Duodenal mucosa (tissue), 2 donors: ENCODE measurements around the gene TTC27.
"Not testable (repeated sequence)": the region's sequence is repeated elsewhere in the genome, so short reads cannot be mapped to it uniquely, and the experiment has no call there.

Experiments used
- H3K27ac ChIP-seq: one replicate; pipeline ENCODE4 v1.7.0; 2013; ENCODE audit warnings: low read depth, low read length
- H3K27me3 ChIP-seq, 2 donors: one replicate each; pipeline ENCODE4 v1.7.0; 2013; ENCODE audit warnings: low read length in 2 of 2, control low read depth in 1 of 2; ENCODE audit not compliant: insufficient read depth in 2 of 2, control insufficient read depth in 1 of 2
- H3K36me3 ChIP-seq, 2 donors: one replicate each; pipeline ENCODE4 v1.7.0; 2013; ENCODE audit warnings: low read length in 2 of 2, control low read depth in 1 of 2; ENCODE audit not compliant: insufficient read depth in 2 of 2, control insufficient read depth in 1 of 2
- H3K4me1 ChIP-seq, 2 donors: one replicate each; pipeline ENCODE4 v1.7.0; 2013; ENCODE audit warnings: low read length in 2 of 2, control low read depth in 1 of 2; ENCODE audit not compliant: insufficient read depth in 2 of 2, control insufficient read depth in 1 of 2
- H3K4me3 ChIP-seq, 2 donors: one replicate each; pipeline ENCODE4 v1.7.0; 2013; ENCODE audit warnings: low read length in 2 of 2, low read depth in 1 of 2
- H3K9ac ChIP-seq, 2 donors: one replicate each; pipeline ENCODE4 v1.7.0; 2013; ENCODE audit warnings: low read length in 2 of 2, low read depth in 1 of 2
- H3K9me3 ChIP-seq, 2 donors: one replicate each; pipeline ENCODE4 v1.7.0; 2013; ENCODE audit warnings: low read length in 2 of 2, control low read depth in 1 of 2; ENCODE audit not compliant: control insufficient read depth in 1 of 2

TTC27 gene

DNA sequence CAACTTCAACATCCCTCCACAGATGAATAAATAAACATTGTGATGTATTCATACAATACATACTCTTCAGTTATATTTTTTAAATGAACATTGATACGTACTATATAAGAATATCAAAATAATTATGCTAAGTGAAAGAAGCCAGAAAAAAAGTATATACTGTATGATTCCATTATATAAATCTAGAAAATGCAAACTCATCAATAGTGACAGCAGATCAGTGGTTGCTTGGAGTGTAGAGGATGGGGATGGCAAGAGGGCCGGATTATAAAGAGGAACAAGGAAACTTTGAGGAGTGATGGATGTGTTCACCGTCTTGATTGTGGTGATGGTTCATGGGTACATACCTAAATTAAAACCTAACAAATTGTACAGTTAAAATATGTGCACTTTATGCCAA is 3.0 kb upstream of the TTC27 start:
- peaks cover 11% of the 10 kb centered on the region in 2 donors for H3K4me1 ChIP-seq
- H3K27ac ChIP-seq = no peak overlapping the region
- no peaks in the 10 kb centered on the region for H3K27me3 ChIP-seq
- peaks cover 1 to 7% of the 10 kb centered on the region in 2 donors for H3K36me3 ChIP-seq
- H3K9ac ChIP-seq = no peak overlapping the region
- no peaks in the 10 kb centered on the region for H3K9me3 ChIP-seq
- H3K4me3 ChIP-seq = no peak overlapping the region

DNA sequence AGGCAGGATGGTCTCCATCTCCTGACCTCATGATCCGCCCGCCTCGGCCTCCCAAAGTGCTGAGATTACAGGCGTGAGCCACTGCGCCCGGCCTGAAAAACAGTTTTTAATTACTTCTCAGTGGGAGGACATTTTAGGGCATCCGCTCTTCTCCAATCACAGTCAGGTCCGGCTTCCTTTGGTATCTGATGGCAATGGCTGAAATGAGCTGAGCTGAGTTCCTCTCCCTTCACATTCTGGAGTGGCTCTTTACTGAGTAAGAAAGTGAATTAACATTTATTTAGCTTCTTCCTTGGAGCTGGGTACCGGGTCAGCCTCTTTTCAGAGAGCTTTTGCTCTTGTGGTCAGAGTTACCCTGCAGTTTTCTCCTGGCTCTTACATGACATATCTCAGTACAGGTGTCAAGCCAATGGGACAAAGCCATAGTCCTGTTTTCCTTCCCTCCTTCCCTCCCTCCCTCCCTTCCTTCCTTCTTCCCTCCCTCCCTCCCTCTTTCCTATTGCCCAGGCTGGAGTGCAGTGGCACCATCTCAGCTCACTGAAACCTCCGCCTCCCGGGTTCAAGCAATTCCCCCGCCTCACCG is 1.1 kb upstream of the TTC27 start:
- H3K9me3 ChIP-seq = no peaks in the 10 kb centered on the region
- peaks cover 11% of the 10 kb centered on the region in 2 donors for H3K4me1 ChIP-seq
- H3K4me3 ChIP-seq = peak overlapping the region in 1 of 2 donors; percentile 93
- no peak overlapping the region for H3K27ac ChIP-seq
- no peaks in the 10 kb centered on the region for H3K27me3 ChIP-seq
- peaks cover 0 to 14% of the 10 kb centered on the region in 2 donors for H3K36me3 ChIP-seq
- H3K9ac ChIP-seq = no peak overlapping the region

DNA sequence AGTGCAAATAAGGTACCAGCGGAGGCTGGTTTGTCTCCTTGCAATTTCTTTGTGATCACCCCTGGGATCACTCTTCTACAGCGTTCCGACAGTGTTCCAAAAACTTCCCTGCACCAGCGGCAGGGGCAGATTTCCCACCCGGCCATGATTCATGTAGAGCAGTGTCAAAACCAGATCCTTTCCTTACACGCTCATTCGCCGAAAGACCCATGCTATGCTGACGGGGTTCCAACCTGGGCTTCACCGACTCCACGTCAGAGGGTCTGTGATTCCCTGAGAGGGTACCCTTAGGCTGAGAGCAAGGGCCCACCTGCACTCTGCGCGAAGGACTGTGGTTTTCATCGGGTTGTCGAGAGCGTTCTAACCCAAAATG is 423 bp upstream of the TTC27 start:
- H3K4me3 ChIP-seq = peak overlapping the region; percentile 93 to 95

DNA sequence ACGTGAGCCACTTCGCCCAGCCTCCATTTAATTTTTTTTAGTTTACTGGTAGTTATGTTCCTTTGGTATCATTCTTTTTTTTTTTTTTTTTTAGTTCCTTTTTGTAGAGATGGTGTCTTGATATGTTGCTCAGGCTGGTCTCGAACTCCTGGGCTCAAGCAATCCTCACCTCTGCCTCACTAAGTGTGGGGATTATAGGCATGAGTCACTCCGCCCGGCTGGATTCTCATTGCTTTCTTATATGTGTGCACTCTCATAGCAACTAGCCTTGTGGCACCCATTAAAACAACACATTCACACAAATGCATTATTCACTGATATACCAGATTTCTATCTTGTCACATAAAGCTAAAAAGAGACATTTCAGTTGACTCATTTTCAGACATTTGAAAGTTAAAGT is 4.2 kb downstream of the TTC27 start:
- Histone ChIP-seq H3K9ac (no peak overlapping the region), H3K4me3 (no peak overlapping the region), H3K27me3 (no peaks in the 10 kb centered on the region), H3K27ac (no peak overlapping the region), H3K9me3 (no peaks in the 10 kb centered on the region), H3K4me1 (peaks cover 0 to 5% of the 10 kb centered on the region in 2 donors), H3K36me3 (peaks cover 11 to 24% of the 10 kb centered on the region in 2 donors)

More for the DNA sequence above, 423 bp upstream of the TTC27 start:
- Histone ChIP-seq H3K27ac (no peak overlapping the region), H3K9me3 (no peaks in the 10 kb centered on the region), H3K36me3 (peaks cover under 1 to 10% of the 10 kb centered on the region in 2 donors), H3K27me3 (no peaks in the 10 kb centered on the region), H3K9ac (peak overlapping the region; percentile 69 to 91), H3K4me1 (peaks cover 8% of the 10 kb centered on the region in 2 donors)

DNA sequence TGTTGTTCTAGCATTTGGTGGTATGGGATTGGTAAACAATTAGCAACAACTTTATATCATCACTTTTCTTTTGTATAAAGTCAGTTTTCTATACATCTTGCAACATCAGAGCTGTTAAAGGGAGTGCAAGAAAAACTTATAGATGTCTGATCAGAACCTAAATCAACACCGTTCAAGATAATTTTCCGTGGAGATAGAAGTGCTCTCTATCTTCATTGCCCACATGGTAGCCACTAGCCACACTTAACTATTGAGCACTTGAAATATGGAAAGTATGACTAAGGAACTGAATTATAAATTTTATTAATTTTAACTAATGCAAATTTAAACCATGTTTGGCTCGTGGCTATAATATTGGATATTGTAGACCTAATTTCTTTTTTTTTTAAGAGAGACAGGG is 5.2 kb downstream of the TTC27 start:
- peaks cover 11 to 29% of the 10 kb centered on the region in 2 donors for H3K36me3 ChIP-seq
- H3K9me3 ChIP-seq = no peaks in the 10 kb centered on the region
- no peak overlapping the region for H3K9ac ChIP-seq
- no peak overlapping the region for H3K27ac ChIP-seq
- no peaks in the 10 kb centered on the region for H3K27me3 ChIP-seq
- H3K4me1 ChIP-seq = peaks cover 0 to 5% of the 10 kb centered on the region in 2 donors
- H3K4me3 ChIP-seq = no peak overlapping the region

DNA sequence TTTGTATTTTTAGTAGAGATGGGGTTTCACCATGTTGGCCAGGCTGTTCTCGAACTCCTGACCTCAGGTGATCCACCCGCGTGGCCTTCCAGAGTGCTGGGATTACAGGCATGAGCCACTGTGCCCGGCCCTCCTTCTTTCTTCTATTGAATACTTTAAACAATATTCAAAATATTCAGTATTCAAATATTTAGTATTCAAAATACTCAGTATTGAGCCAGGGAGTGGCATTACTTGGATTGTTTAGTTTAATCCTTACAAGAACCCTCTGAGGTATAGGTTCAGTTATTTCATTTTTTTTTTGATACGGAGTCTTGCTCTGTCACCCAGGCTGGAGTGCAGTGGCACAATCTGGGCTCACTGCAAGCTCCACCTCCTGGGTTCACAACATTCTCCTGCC is 10.7 kb downstream of the TTC27 start:
- H3K27me3 ChIP-seq, H3K9me3 ChIP-seq, H3K9ac ChIP-seq, H3K4me3 ChIP-seq, H3K4me1 ChIP-seq, H3K27ac ChIP-seq: not testable (repeated sequence)
- H3K36me3 ChIP-seq = peaks cover 8 to 47% of the 10 kb centered on the region in 2 donors

DNA sequence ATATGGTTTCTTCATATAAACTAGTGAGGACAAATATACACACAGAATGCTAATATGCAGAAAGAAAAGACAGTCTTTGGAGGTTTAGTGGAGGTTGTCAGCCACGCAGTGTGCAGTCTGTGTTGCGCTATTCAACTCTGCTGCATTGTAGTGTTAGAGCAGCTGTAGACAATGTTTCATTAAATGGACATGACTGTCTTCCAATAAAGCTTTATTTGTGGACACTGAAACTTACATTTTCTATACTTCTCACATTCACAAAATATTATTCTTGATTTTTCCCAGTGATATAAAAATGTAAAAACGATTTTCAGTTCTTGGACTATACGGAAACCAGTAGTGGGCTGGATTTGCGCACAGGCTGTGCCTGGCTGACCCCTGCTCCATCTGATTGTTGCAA is 13.3 kb downstream of the TTC27 start:
- H3K4me3 ChIP-seq = no peak overlapping the region
- H3K36me3 ChIP-seq = peaks cover 5 to 36% of the 10 kb centered on the region in 2 donors
- no peak overlapping the region for H3K27ac ChIP-seq
- H3K27me3 ChIP-seq = no peaks in the 10 kb centered on the region
- no peaks in the 10 kb centered on the region for H3K4me1 ChIP-seq
- H3K9ac ChIP-seq = no peak overlapping the region
- no peaks in the 10 kb centered on the region for H3K9me3 ChIP-seq

DNA sequence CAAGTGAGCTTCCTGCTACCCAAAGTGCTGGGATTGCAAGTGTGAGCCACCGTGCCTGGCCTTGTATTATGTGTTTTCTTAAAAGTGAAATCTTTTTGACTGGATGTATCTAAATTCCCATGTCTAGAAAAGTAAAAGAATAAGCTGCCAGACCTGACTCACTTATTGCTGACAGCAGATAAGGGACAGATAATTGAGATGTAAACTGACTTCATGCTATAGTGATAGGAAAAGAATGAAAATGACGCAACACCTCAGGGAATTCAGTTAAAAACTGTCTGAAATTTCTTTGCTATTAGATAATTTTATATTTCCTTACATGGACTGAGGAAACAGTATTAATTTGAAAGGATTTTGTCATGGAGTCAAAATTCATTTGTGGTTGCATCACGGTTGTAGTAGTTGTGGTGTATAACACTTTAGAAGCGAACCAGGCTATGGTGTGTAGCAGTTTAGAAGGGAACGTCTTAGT is 19.4 kb downstream of the TTC27 start:
- H3K9ac ChIP-seq = no peak overlapping the region
- peaks cover 3 to 24% of the 10 kb centered on the region in 2 donors for H3K36me3 ChIP-seq
- H3K9me3 ChIP-seq = no peaks in the 10 kb centered on the region
- no peak overlapping the region for H3K27ac ChIP-seq
- no peaks in the 10 kb centered on the region for H3K27me3 ChIP-seq
- no peak overlapping the region for H3K4me3 ChIP-seq
- no peaks in the 10 kb centered on the region for H3K4me1 ChIP-seq

DNA sequence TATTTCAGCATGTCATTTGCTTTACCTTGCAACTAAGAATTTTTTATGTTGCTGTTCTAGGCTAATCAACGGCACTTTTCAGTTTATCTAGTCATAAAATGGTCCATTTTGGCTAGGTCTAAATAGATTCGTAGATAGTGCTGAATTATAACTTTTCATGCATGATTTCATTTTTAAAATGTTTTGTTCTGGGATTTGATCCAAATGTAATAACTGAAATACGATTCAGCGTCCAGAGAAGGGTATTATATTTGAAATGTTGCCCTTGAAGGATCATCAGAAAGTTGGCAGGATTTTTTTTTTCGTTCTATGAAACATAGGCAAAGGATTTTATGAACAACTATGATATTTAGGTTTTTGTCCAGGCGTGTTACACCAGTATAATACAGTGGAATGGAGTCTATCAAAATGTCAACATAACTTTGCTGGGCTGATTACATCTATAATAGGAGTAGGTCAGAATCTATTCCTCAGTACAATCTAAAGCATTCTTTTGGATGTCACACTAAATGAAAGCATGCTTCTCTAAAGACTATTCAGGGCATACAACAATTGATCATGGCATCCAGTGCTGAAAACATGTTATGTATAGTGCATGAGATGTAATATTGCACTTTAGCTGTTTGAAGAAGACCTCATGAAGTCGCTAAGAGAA is 24.8 kb downstream of the TTC27 start:
- Histone ChIP-seq H3K27ac (no peak overlapping the region), H3K4me1 (no peaks in the 10 kb centered on the region), H3K27me3 (no peaks in the 10 kb centered on the region), H3K9me3 (no peaks in the 10 kb centered on the region), H3K4me3 (no peak overlapping the region), H3K9ac (no peak overlapping the region), H3K36me3 (peaks cover 3 to 16% of the 10 kb centered on the region in 2 donors)

DNA sequence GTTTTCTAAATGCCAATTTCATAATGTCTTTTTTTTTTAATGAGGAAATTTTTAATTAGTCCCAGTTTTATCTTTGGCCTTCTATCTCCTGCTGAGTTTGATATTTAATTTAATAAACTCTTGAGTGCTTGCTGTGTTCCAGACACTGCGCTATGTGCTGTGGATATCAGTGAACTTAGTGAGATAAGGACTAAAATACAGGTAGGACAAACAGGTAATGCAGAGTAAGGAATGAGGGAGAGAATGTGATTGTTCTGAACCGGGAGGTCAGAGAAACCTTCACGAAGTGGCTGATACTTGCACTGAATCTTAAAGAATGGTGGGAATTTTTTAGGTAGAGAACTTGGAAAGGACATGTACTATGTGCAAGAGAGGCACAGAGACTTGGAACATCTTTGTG is 28.2 kb downstream of the TTC27 start:
- Histone ChIP-seq H3K9ac (no peak overlapping the region), H3K4me3 (no peak overlapping the region), H3K4me1 (no peaks in the 10 kb centered on the region), H3K27ac (no peak overlapping the region), H3K36me3 (peaks cover 0 to 10% of the 10 kb centered on the region in 2 donors), H3K9me3 (no peaks in the 10 kb centered on the region), H3K27me3 (no peaks in the 10 kb centered on the region)
